Measurements from ENCODE around the gene CAV3. TPM values are rescaled to one million over a fixed set of nuclear protein-coding genes. Genes with fewer than 3 reads are reported as not detected.

The CAV3 gene
- total and polyA plus RNA-seq, 9 of the 15 experiments (the other 6 are each of a cell fraction or from before 2014, with no cell fraction given), result not detected

GRCh38 chr3:8773941-8774542 is 40.4 kb downstream of the CAV3 start:
- H3K27me3 ChIP-seq (ENCODE audit: control insufficient read depth in 2 of 2, insufficient read depth in 2 of 2, low read length in 2 of 2), result peaks cover 7 to 15% of the 10 kb centered on the region in 2 experiments; a peak in 4 of 5 replicates
- intact Hi-C loops (cut with micrococcal nuclease), result no loop called here
- no peaks in the 10 kb centered on the region for H3K9me1 ChIP-seq (ENCODE audit: control insufficient read depth, insufficient read depth, low read length)
- no TSS peak for BruUV-seq (replicated peaks)
- POLR2A ChIA-PET, result no interaction called here
- WGBS (ENCODE audit: insufficient coverage, low coverage, missing lambda C conversion rate), result 3% methylated on average over 5 of the region's 5 CpGs
- DNase-seq (ENCODE audit: extremely low read depth in 1 of 4, low spot score in 3 of 4) (no peak), ATAC-seq (no peak), FAIRE-seq (no peak)
- H3K9ac ChIP-seq (ENCODE audit: insufficient read depth in 1 of 2, low read depth in 2 of 2, low read length in 2 of 2), result no peak overlapping the region
- H2AFZ ChIP-seq (ENCODE audit: low read depth, low read length), result no peak overlapping the region
- no peaks in the 10 kb centered on the region for H4K20me1 ChIP-seq (replicated peaks; ENCODE audit: control insufficient read depth, insufficient read depth, low read length)
- CTCF ChIA-PET (ENCODE audit: low intra/inter-chr PET ratio), result no interaction called here
- H3K9me3 ChIP-seq (replicated peaks; ENCODE audit: control insufficient read depth, insufficient read depth, low read depth, low read length), result no peaks in the 10 kb centered on the region
- TF ChIP-seq NFRKB (IDR thresholded peaks at IDR 0.05; ENCODE audit: low read depth), result no peak
- TF ChIP-seq YY1 (IDR thresholded peaks at IDR 0.05; ENCODE audit: borderline replicate concordance in 1 of 3, control insufficient read depth in 1 of 3, extremely low read depth in 1 of 3, insufficient read depth in 3 of 3, insufficient read length in 1 of 3, insufficient replicate concordance in 2 of 3, low read depth in 1 of 3, low read length in 2 of 3), result no peak
- TF ChIP-seq RERE (CRISPR knock-in tag; IDR thresholded peaks at IDR 0.05; ENCODE audit: borderline replicate concordance), result no peak
- no peak for TF ChIP-seq SMARCA5 (IDR thresholded peaks at IDR 0.05)
- TF ChIP-seq CTBP1 (IDR thresholded peaks at IDR 0.05; ENCODE audit: borderline replicate concordance), result no peak
- TF ChIP-seq PPARD (CRISPR knock-in tag; IDR thresholded peaks at IDR 0.05), result no peak
- no peak for TF ChIP-seq AFF1 (IDR thresholded peaks at IDR 0.05; ENCODE audit: low read depth in 1 of 2, partially characterized antibody in 2 of 2)
- no peak overlapping the region for H3K4me2 ChIP-seq (ENCODE audit: insufficient read depth, low read length)
- H3K4me3 ChIP-seq, result no peak overlapping the region
- H3K27ac ChIP-seq (ENCODE audit: extremely low read depth, low read depth, low read length), result no peak overlapping the region
- H3K4me1 ChIP-seq (replicated peaks in 1 of 2; ENCODE audit: control insufficient read depth in 2 of 2, insufficient read depth in 2 of 2, low read length in 2 of 2), result peaks cover 0 to 4% of the 10 kb centered on the region in 2 experiments; a peak in 2 of 5 replicates
- in situ Hi-C loops (cut with MboI), result no loop called here
- no peaks in the 10 kb centered on the region for H3K79me2 ChIP-seq (ENCODE audit: control insufficient read depth, insufficient read depth, low read length)
- H3K36me3 ChIP-seq (ENCODE audit: control insufficient read depth, insufficient read depth, low read length), result no peaks in the 10 kb centered on the region
